GM18498 (cell line): ENCODE measurements around the gene ADAT3.

ENCODE experiments used
- ATAC-seq: cut with Tn5 transposase; IDR thresholded peaks from one replicate; pipeline ENCODE4 v1.9.1; 2021; ENCODE audit warnings: mild to moderate bottlenecking, moderate library complexity; ENCODE audit not compliant: unreplicated experiment

ADAT3 gene

GRCh38 chr19:1955171-1956121 lies 50.2 kb downstream of the ADAT3 start:
- no peak for ATAC-seq

- no peak for ATAC-seq
Observed at GRCh38 chr19:1956122-1956494, 50.9 kb downstream of the ADAT3 start.

- no peak for ATAC-seq
Observed at GRCh38 chr19:1956868-1957492, 51.8 kb downstream of the ADAT3 start.

DNA sequence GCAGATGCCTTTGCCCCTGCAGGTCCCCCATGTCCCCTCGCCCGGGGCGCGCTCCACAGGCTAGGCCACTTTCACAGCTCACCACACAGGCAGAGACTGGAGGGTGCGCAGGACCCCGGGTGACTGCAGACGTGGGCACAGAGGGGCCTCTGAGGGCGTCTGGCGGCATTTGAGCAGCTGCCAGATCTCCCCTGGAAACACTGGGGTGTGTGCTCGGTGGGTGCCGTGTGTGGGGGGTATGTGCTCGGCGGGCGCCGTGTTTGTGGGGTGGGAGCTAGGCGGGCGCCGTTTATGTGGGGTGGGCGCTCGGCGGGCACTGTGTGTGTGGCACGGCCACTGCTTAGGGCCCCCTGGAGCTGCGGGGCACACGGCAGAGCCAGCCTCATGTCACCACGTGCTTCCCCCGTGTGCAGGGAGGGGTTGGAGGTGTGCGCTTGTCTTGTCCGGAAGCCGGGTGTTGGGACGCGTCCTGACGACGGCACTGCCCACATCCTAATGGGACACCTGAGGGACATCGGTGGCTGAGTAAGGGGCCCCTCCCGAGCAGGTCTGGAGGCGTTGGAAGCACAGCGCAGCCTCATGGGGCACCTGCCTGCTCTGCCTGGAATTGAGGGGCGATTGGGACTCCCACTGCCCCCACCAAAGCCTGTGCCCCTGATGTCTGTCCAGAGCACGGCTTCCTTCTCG lies 52.5 kb downstream of the ADAT3 start:
- ATAC-seq, result no peak

- ATAC-seq, result no peak
Observed at GRCh38 chr19:1959928-1960589, 54.9 kb downstream of the ADAT3 start.

- ATAC-seq, result no peak
Observed at GRCh38 chr19:1961000-1961883, 56.0 kb downstream of the ADAT3 start.

DNA sequence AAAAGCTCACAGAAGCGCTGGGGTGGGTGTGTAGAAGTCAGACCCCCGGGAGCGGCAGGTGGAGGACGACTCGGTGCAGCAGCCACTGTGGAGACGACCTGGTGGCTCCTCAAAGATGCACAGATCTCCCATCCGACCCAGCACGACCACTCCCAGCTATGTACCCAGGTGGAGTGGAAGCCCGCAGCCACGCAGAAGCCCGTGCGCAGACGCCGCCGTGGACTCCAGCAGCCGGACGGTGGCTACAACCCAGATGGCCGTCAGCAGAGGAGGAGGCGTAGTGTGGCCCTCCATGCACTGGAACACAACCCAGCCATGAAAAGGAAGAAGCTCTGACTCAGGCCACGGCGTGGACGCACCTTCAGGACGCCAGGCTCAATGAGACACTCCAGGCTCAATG lies 57.5 kb downstream of the ADAT3 start:
- ATAC-seq, result no peak
